GM19328 (cell line): Measurements from ENCODE around the gene SMG7.

ENCODE experiments used
- ATAC-seq: cut with Tn5 transposase; IDR thresholded peaks from one replicate; pipeline ENCODE4 v1.9.1; 2021; ENCODE audit warnings: mild to moderate bottlenecking, moderate library complexity; ENCODE audit not compliant: unreplicated experiment

SMG7 gene

GRCh38 chr1:183586455-183586854, 114.2 kb downstream of the SMG7 start:
- ATAC-seq, result no peak

- no peak for ATAC-seq
These were observed 114.6 kb downstream of the SMG7 start for GRCh38 chr1:183586926-183587325.

- no peak for ATAC-seq
These were observed 116.5 kb downstream of the SMG7 start for GRCh38 chr1:183588827-183589226.

GRCh38 chr1:183589384-183589783, 117.1 kb downstream of the SMG7 start:
- no peak for ATAC-seq

DNA sequence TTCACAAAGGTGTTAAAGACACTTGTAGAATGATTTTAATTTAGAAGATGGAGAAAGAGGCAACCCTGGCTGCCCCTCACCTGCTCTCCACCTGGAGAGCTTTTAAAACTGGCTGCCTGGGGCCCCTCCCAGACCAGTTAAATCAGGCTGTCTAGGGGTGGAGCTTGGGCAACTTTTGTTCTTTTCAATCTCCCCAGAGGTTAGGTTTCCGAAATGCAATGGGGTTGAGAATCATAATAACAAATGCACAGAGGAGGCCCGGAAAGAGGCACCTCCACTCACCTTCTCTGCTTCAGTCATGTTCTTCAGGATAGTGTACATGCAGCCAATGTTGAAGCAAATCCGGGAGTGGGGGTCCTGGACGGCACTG, 117.6 kb downstream of the SMG7 start:
- ATAC-seq, result no peak

GRCh38 chr1:183590244-183591191, 118.2 kb downstream of the SMG7 start, which contains the start of gene NCF2:
TSS of gene NCF2 (minus strand) at chr1:183590459. CDS start at chr1:183590329, 130 bp downstream.
- ATAC-seq, result peak; percentile 72

DNA sequence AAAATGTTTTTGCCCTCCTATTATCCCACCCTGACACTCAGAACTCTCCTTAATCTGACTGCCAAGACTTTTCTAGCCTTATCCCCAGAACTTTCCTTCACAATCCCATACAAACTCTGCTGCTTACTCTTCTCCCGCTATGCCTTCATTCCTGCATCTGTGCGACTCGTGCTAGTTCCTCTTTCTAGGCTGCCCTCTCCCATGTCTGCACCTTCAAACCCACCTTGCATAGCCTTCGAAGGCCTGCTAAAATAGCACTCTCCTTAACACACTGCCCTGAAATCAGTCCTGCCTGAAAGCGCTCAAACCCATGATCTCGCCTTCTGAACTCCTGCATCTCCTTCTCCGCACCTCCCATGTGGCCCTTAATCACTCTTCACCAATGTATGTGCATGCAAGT, 120.4 kb downstream of the SMG7 start:
- ATAC-seq, result no peak

DNA sequence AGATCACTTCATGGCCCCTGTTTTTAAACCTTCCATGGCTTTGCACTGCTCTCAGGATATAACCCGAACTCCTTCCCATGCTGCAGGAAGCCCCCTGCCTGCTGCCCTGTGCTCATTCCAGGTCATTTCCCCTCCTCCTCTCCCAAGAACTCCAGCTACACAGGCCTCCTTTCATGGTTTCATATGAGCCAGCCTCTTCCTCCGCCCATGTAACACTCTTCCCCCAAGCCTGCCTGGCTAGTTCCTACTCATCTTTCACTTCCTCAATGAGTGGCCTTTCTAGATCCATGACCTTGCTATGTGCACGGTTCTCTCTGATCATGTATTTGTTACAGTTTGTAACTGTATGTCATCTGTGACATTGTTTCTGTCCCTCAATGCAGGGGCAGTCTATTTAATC, 121.1 kb downstream of the SMG7 start:
- ATAC-seq, result peak; percentile 46

GRCh38 chr1:183595537-183595936, 123.2 kb downstream of the SMG7 start:
- no peak for ATAC-seq

DNA sequence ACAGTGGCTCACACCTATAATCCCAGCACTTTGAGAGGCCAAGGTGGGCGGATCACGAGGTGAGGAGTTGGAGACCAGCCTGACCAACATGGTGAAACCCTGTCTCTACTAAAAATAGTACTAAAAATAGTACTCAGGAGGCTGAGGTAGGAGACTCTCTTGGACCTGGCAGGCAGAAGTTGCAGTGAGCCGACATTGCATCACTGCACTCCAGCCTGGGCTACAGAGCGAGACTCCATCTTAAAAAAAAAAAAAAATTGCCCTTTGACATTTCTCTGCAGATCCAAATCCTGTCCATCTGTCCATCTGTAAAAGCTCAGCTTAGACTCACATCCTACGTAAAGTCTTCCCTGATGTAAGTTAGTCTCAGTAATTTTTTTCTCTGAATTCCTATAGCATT, 124.2 kb downstream of the SMG7 start:
- ATAC-seq, result no peak

DNA sequence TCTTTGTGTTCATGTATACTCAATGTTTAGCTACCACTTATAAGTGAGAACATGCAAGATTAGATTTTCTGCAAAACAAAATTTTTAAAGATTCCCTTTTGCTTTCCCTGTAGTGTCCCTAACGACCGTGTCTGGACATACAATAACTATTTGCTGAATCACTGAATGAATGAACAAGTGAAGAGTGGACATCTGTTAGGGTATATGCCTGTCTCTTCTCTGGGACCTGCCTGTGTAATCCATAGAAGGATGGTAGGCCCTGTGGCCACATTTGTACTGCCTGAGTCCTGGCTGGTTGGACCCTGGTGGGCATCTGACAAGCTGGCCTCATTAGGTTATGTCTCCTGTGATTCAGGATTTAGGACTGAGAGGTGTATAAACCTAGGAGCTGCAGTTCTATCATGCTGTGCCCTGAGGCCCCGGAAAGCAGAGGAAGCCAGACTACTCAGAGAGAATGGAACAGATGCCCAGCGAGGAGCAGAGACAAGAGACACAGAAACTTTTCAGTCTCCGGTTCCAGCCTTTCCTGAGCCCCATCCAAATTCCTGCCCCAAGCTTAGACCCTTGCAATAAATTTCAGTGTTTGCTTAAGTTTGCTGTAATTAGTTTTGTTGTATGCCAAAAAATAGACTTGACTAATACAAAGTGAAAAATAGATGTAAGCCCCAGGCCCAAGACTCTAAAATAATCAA, 125.5 kb downstream of the SMG7 start:
- no peak for ATAC-seq

DNA sequence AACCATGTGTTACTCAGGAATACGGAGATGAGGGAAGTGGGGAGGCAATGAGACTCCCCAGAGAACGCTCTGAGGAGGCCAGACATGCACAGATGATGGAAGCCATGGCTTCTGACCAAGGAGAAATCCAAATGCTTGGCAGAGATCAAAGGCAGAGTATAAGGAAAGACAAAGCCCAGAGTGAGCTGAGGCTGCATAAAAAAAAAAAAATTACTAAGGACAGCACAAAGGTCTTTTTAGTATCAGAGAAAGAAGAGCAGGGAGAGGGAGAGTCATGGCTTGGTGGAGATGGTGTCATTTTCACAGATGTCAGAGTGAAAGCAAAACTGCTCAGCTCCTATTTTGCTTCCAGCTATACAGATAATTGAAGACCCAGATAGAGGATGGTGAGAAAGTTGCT, 126.1 kb downstream of the SMG7 start:
- no peak for ATAC-seq

GRCh38 chr1:183600136-183600535, 127.8 kb downstream of the SMG7 start:
- ATAC-seq, result no peak

GRCh38 chr1:183600634-183601033, 128.3 kb downstream of the SMG7 start:
- no peak for ATAC-seq

DNA sequence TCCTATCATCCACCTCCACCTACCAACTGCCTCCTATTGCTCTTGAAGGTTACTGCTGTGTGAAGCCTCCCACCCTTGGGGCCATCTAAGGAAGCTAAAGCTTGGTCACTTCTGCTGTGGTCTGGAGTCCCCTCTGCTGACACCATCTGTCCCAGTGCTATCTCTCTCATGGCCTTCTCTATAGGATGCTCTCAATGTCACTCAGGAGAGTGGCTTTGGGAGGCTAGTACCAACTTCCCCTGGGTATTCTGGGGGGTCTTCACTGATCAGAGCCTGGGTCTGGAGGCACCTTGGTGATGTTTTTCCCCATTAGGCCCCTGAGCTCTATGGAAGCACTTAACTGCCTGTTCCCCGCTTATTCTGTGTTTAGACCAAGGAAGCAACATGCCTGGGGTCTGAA, 130.2 kb downstream of the SMG7 start:
- no peak for ATAC-seq
